BLaER1 (cell line): ENCODE results near the gene CLCF1.
"Not testable (repeated sequence)": the region's sequence is repeated elsewhere in the genome, so short reads cannot be mapped to it uniquely, and the experiment has no call there.

Source experiments
- H3K27ac ChIP-seq: shearing (Covaris generic); formaldehyde crosslinking; 2 replicates; pipeline ENCODE4 v1.8.1; 2022
- H3K27me3 ChIP-seq: shearing (Covaris generic); formaldehyde crosslinking; 2 replicates; pipeline ENCODE4 v1.8.1; 2022
- H3K36me3 ChIP-seq: shearing (Covaris generic); formaldehyde crosslinking; 2 replicates; pipeline ENCODE4 v1.8.1; 2022
- H3K4me1 ChIP-seq: shearing (Covaris generic); formaldehyde crosslinking; 2 replicates; pipeline ENCODE4 v1.8.1; 2022
- H3K4me2 ChIP-seq: shearing (Covaris generic); formaldehyde crosslinking; 2 replicates; pipeline ENCODE4 v1.8.1; 2022
- H3K4me3 ChIP-seq: shearing (Covaris generic); formaldehyde crosslinking; 2 replicates; pipeline ENCODE4 v1.8.1; 2022
- H3K9ac ChIP-seq: shearing (Covaris generic); formaldehyde crosslinking; 2 replicates; pipeline ENCODE4 v1.8.1; 2022
- H3K9me3 ChIP-seq: shearing (Covaris generic); formaldehyde crosslinking; 2 replicates; pipeline ENCODE4 v1.8.1; 2022
- H4K20me1 ChIP-seq: shearing (Covaris generic); formaldehyde crosslinking; 2 replicates; pipeline ENCODE4 v1.8.1; 2022
- Cebpa-rat ChIP-seq: shearing (Covaris generic); IDR thresholded peaks from 2 replicates; pipeline ENCODE4 v1.8.1; 2022

CLCF1 gene

GRCh38 chr11:67409261-67409666 is 35.9 kb upstream of the CLCF1 start:
- H3K9ac ChIP-seq, result peak overlapping the region; percentile 87
- H3K4me1 ChIP-seq, result peaks cover 100% of the 10 kb centered on the region
- H3K4me3 ChIP-seq, result peak overlapping the region; percentile 45
- H3K4me2 ChIP-seq, result peak overlapping the region; percentile 100
- no peaks in the 10 kb centered on the region for H3K9me3 ChIP-seq
- peaks cover 8% of the 10 kb centered on the region for H3K27me3 ChIP-seq
- peak overlapping the region; percentile 97 for H3K27ac ChIP-seq
- 0 out of 2 replicates have a peak, but pooled peaks cover 10% of the 10 kb centered on the region for H3K36me3 ChIP-seq
- H4K20me1 ChIP-seq, result no peaks in the 10 kb centered on the region
- TF ChIP-seq Cebpa-rat, result no peak

GRCh38 chr11:67408437-67409200 is 35.2 kb upstream of the CLCF1 start:
- no peaks in the 10 kb centered on the region for H4K20me1 ChIP-seq
- H3K9me3 ChIP-seq, result no peaks in the 10 kb centered on the region
- peaks cover 2% of the 10 kb centered on the region; the same call in 1 of the 2 replicates for H3K27me3 ChIP-seq
- peaks cover 100% of the 10 kb centered on the region for H3K4me1 ChIP-seq
- peak overlapping the region; percentile 45 for H3K4me3 ChIP-seq
- 0 out of 2 replicates have a peak, but pooled peaks cover 10% of the 10 kb centered on the region for H3K36me3 ChIP-seq
- peak overlapping the region; percentile 100 for H3K4me2 ChIP-seq
- TF ChIP-seq Cebpa-rat, result no peak
- peak overlapping the region; percentile 97 for H3K27ac ChIP-seq
- peak overlapping the region; percentile 87 for H3K9ac ChIP-seq

GRCh38 chr11:67407688-67408163 is 34.3 kb upstream of the CLCF1 start:
- Histone ChIP-seq H3K4me3 (peak overlapping the region; percentile 45), H3K4me1 (peaks cover 100% of the 10 kb centered on the region), H3K27ac (peak overlapping the region; percentile 97)

GRCh38 chr11:67406969-67407687 is 33.7 kb upstream of the CLCF1 start:
- Histone ChIP-seq H3K27ac (peak overlapping the region; percentile 97), H3K4me2 (peak overlapping the region; percentile 100)

More at GRCh38 chr11:67407688-67408163, 34.3 kb upstream of the CLCF1 start:
- H3K36me3 ChIP-seq, result 0 out of 2 replicates have a peak, but pooled peaks cover 10% of the 10 kb centered on the region
- H3K4me2 ChIP-seq, result peak overlapping the region; percentile 100
- no peaks in the 10 kb centered on the region for H4K20me1 ChIP-seq
- no peaks in the 10 kb centered on the region for H3K27me3 ChIP-seq
- no peak for TF ChIP-seq Cebpa-rat
- H3K9ac ChIP-seq, result peak overlapping the region; percentile 87
- no peaks in the 10 kb centered on the region for H3K9me3 ChIP-seq

GRCh38 chr11:67406420-67406968 is 33.1 kb upstream of the CLCF1 start:
- Histone ChIP-seq H4K20me1 (no peaks in the 10 kb centered on the region), H3K4me1 (peaks cover 96% of the 10 kb centered on the region), H3K9ac (peak overlapping the region; percentile 87; the same call in 1 of the 2 replicates), H3K27ac (peak overlapping the region; percentile 97), H3K36me3 (0 out of 2 replicates have a peak, but pooled peaks cover 10% of the 10 kb centered on the region), H3K4me3 (0 out of 2 replicates have a peak overlapping the region, but pooled peaks have one; percentile 45), H3K9me3 (no peaks in the 10 kb centered on the region), H3K27me3 (no peaks in the 10 kb centered on the region), H3K4me2 (peak overlapping the region; percentile 100)
- no peak for TF ChIP-seq Cebpa-rat

More at GRCh38 chr11:67406969-67407687, 33.7 kb upstream of the CLCF1 start:
- Histone ChIP-seq H3K4me3 (peak overlapping the region; percentile 45), H3K36me3 (0 out of 2 replicates have a peak, but pooled peaks cover 10% of the 10 kb centered on the region), H4K20me1 (no peaks in the 10 kb centered on the region), H3K4me1 (peaks cover 100% of the 10 kb centered on the region), H3K9ac (peak overlapping the region; percentile 87), H3K9me3 (no peaks in the 10 kb centered on the region), H3K27me3 (no peaks in the 10 kb centered on the region)
- TF ChIP-seq Cebpa-rat, result no peak

GRCh38 chr11:67405688-67406339 is 32.4 kb upstream of the CLCF1 start:
- Histone ChIP-seq H3K27ac (peak overlapping the region; percentile 97), H3K4me2 (peak overlapping the region; percentile 100), H3K4me1 (peaks cover 91% of the 10 kb centered on the region)

GRCh38 chr11:67405196-67405567 is 31.8 kb upstream of the CLCF1 start:
- Histone ChIP-seq H3K4me1 (peaks cover 91% of the 10 kb centered on the region), H3K27me3 (no peaks in the 10 kb centered on the region), H3K4me3 (peak overlapping the region; percentile 70), H3K9ac (peak overlapping the region; percentile 87), H3K36me3 (peaks cover 14% of the 10 kb centered on the region), H3K4me2 (peak overlapping the region; percentile 100), H3K9me3 (no peaks in the 10 kb centered on the region), H3K27ac (peak overlapping the region; percentile 97), H4K20me1 (peaks cover 12% of the 10 kb centered on the region)
- no peak for TF ChIP-seq Cebpa-rat

More at GRCh38 chr11:67405688-67406339, 32.4 kb upstream of the CLCF1 start:
- Histone ChIP-seq H4K20me1 (peaks cover 6% of the 10 kb centered on the region), H3K27me3 (no peaks in the 10 kb centered on the region), H3K9me3 (no peaks in the 10 kb centered on the region), H3K36me3 (0 out of 2 replicates have a peak, but pooled peaks cover 10% of the 10 kb centered on the region), H3K9ac (peak overlapping the region; percentile 87; the same call in 1 of the 2 replicates), H3K4me3 (peak overlapping the region; percentile 70; the same call in 1 of the 2 replicates)
- TF ChIP-seq Cebpa-rat, result no peak

GRCh38 chr11:67404515-67405195 is 31.3 kb upstream of the CLCF1 start:
- Histone ChIP-seq H3K9me3 (no peaks in the 10 kb centered on the region), H3K4me2 (peak overlapping the region; percentile 100), H3K27ac (peak overlapping the region; percentile 97), H3K36me3 (peaks cover 20% of the 10 kb centered on the region), H3K4me3 (peak overlapping the region; percentile 70), H4K20me1 (peaks cover 17% of the 10 kb centered on the region), H3K27me3 (no peaks in the 10 kb centered on the region), H3K4me1 (peaks cover 91% of the 10 kb centered on the region), H3K9ac (peak overlapping the region; percentile 87)
- no peak for TF ChIP-seq Cebpa-rat

- peaks cover 91% of the 10 kb centered on the region for H3K4me1 ChIP-seq
- H3K4me3 ChIP-seq, result peak overlapping the region; percentile 70
These were observed 29.7 kb upstream of the CLCF1 start for GRCh38 chr11:67403085-67403484.

GRCh38 chr11:67402192-67402839 is 28.9 kb upstream of the CLCF1 start:
- H3K36me3 ChIP-seq, result peaks cover 43% of the 10 kb centered on the region

More at GRCh38 chr11:67403085-67403484, 29.7 kb upstream of the CLCF1 start:
- Histone ChIP-seq H4K20me1 (peaks cover 33% of the 10 kb centered on the region), H3K4me2 (peak overlapping the region; percentile 100), H3K9ac (peak overlapping the region; percentile 87), H3K36me3 (peaks cover 35% of the 10 kb centered on the region), H3K27ac (peak overlapping the region; percentile 97)
- not testable (repeated sequence) for H3K27me3 ChIP-seq, H3K9me3 ChIP-seq

More at GRCh38 chr11:67402192-67402839, 28.9 kb upstream of the CLCF1 start:
- H3K4me2 ChIP-seq, result peak overlapping the region; percentile 100
- peak overlapping the region; percentile 62 for H3K4me3 ChIP-seq
- not testable (repeated sequence) for H3K9me3 ChIP-seq, H3K27me3 ChIP-seq
- H4K20me1 ChIP-seq, result peaks cover 41% of the 10 kb centered on the region
- H3K9ac ChIP-seq, result peak overlapping the region; percentile 87
- peak overlapping the region; percentile 97 for H3K27ac ChIP-seq
- peaks cover 91% of the 10 kb centered on the region for H3K4me1 ChIP-seq
